RKO (cell line): ENCODE data around the gene AGBL4.

Experiments
- DNase-seq: peaks from one replicate; pipeline ENCODE4 v3.0.0-alpha.2; 2016; ENCODE audit warnings: low spot score

AGBL4 gene

DNA sequence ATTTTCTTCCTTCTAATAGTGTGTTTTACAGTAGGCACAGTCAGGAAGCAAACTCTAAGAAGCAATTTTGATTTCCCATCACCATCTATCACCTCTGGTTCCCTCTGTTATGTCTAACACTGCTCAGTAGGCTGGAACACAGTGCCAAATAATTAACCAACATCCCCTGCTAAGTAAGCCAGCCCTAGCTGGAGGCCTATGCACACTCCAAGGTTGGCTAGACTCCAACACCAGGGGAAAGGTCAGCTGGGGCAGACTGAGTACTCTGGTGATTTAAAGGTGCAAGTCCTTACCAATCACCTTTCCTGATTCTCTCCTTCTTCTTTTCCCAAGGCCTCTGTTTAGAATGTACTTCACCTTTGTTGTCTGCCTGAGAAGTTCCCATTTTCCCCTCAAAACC is 1200.6 kb downstream of the AGBL4 start:
- no peak for DNase-seq

DNA sequence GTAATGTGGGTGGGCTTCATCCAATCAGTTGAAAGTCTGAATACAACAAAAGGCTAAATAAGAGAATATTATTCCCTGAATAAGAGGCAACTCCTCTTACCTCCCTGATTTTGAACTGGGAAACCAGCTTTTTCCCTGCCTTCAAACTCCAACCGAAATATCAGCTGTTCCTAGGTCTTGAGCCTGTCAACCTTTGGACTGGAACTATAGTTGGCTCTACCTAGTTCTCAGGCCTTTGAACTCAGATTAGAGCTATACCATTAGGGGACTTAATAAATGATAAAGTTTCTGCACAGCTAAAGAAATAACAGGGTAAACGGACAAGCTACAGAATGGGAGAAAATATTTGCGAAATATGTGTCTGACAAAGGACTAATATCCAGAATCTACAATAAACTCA is 1203.3 kb downstream of the AGBL4 start:
- no peak for DNase-seq

DNA sequence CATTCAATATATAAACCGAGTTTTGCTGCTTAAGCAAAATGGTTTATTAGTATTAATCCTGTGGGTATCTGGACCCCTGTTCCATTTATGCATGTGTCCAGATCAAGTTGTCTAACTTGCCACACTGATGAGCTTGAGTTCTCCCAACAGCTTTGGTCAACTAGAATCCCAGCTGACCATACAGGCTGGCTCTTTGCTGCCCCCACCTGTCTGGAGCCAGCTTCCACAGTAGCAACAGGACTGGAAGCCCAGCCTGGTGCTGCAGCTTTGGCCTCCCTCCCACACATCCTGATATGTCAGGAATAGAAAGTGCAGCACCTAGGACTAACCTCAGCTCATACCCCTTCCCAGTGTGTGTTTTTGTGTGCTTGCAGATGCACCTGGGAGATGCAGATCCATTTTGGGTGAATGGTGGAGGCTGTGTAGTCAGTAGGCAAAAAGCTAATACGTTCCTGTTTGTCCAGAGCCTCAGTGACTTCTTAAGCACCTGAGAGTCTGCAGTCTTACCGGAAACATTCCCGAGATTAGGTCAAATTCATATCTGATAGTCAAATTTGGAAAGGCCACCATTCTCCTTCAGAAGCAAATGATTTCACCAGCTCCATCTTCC is 1206.1 kb downstream of the AGBL4 start:
- DNase-seq: peak; percentile 56

DNA sequence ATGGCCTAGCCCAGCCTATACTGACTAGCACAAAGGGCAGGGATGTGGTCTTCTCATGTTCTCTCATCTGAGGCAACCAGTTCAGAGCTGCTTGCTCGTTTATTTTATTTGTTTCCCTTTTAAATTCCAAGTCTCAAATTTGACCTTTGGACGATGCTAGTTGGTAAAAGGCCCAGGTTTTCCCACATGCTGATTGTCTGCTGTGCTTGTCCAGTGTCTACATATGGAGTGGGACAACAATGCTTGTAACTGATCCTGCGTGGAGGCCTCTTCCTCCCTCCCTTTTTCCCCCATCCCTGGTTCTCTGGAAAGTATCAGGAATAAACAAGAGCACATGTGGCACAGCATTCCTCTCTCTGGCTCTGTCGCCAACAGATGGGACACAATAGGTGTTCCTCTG is 1213.0 kb downstream of the AGBL4 start:
- no peak for DNase-seq

DNA sequence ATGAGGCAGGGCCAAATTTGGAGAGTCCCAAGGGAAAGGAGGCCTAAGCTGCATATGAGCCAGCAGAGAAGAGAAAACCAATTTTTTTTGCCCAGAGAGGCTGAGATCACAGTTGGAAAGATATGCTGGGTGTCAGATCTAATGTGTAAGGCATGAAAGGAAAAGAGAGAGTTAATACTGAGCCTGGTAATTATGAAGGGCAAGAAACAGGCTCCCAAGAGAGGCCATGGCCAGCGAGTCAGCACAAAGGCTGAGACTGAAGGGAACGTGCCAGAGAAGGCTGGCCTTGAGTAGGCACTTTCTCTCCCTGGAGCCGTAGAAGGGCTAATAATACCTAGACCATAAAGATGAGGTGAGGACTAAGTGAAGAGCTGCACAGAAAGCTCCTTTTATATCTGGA is 1215.3 kb downstream of the AGBL4 start:
- DNase-seq: no peak

DNA sequence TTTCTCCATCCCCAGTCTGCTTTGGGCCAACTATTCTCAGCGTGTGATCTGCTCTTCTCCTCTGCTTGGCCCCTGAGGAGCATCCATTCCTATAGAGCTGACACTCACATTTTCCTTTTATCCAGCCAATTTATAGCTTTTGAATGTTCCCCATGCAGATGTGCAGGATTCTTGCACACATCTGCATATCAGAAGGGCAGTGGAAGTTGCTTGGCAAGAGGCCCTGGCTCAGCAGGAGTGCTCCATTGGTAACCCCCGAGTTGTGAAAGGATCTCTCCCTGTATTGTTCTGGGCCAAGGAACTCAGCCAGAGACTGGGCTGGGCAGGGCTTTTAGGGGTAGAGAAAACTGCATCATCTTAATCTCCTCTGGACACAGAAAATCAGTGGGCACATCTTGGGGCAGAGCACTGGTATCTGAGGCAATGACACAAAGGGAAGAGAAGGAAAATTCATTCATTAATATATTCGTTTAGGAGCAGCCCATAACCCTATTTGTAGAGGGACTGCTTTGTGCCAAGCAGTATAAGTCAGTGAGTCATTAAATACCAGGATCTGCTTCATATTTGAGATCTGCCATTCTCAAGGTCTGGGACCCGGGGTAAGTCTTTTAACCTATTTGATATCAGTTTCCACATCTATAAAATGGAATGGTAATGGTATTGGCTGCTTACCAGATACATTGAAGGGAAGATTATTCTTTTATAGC is 1216.0 kb downstream of the AGBL4 start:
- no peak for DNase-seq

DNA sequence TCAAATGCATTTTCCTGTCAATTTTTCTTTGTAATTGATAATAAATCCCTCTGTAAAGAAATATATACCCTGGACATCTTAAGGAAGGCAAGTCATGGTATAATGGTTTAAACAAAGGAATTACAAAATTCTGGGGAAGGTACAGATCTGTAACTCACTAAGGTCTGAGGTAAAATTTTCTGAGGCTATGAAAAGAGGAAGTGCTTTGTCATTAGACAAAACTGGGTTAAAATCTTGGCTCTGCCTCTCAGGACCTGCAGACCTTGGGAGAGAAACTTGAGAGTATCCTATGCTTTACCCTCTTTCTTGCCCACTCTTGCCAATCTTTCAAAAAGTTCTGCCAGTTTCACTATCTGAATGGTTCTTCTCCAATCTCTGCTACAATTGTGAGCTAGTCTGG is 1220.3 kb downstream of the AGBL4 start:
- DNase-seq: no peak

DNA sequence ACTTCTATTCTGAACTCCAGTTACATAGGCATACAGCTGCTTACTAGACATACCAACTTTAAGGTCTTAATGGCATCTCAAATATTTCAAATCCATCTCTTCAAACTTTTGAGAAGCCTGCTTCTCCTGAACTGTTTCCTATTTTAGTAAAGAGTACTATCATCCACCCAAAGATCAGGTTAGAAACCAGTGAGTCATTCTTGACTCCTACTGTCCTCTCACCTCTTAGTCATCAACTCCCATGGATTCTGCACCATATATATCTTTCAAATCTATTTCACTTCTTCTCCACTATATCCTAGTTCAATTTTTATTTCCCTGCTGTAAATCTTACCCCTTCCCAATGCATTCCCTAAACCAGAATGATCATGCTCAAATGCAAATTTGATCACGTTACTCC is 1228.9 kb downstream of the AGBL4 start:
- DNase-seq: peak; percentile 60

DNA sequence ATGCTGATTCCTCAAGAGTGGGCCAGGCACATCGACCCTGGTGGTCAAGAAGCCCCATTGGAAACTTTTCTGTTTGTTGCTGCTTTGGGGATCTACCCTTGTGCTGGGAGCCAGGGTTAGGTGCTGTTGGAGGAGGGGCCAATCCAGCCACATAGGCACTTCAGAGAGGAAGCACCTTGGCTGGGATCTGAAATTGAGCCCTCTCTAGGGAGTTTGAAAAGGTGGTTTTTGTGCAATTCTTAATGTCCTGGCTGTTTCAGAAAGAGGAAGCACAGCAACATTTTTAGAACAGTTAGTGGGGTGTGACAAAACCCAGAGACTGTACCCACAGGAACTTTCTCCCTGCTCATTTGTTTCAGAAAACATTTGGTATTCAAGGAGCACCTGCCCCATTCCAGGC is 1229.9 kb downstream of the AGBL4 start:
- no peak for DNase-seq

DNA sequence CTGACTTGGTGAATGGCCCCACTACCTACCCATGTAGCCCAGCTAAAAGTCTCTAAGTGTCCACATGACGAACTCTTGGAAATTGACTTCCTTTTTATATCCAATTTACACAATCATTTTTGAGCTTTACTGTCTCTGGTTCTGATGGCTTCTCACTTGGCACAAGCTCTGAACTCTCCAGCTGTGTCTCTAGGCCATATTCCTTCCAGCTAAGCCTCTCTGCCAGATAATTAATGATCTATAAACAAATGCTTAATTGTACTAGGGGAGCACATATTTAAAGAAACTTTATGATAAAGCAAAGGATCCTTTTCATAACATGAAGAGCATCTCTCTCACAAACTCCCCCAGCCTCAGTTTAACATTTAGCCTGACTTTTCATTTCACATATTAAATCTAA is 1230.8 kb downstream of the AGBL4 start:
- no peak for DNase-seq

DNA sequence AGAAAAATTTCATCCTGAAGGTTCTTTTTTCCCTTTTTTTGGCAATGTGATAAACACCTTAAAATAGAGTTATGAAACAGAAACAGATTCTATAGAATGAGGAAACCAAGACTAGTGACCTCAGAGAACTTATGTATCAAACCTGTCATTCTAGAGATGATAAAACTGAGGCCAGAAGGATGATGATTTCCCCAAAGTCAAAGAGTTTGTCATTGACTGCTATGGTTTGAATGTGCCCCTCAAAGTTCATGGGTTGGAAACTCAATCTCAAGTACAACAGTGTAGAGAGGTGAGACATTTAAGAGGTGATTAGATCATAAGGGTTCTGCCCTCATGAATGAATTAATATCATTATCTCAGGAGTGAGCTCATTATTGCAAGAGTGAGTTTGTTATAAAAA is 1233.4 kb downstream of the AGBL4 start:
- no peak for DNase-seq

DNA sequence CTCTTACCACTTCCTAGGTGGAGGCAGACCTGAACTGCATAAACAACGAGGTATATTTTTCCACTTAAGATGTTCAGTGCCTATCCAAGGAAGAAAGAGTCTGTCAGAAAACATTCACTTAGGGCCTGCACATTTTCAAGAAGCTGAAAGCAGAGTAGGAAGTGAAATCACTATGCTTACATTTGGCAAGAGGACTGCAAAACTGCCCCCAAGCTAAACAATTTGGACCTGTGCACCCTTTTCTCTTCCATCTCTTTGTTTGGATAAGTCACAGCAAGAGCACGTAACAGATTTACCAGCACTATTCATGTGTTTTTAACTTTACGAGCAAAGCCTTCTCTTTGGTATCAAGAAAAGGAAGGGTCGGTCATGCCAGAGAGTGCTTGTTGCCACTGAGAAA is 1233.9 kb downstream of the AGBL4 start:
- no peak for DNase-seq

DNA sequence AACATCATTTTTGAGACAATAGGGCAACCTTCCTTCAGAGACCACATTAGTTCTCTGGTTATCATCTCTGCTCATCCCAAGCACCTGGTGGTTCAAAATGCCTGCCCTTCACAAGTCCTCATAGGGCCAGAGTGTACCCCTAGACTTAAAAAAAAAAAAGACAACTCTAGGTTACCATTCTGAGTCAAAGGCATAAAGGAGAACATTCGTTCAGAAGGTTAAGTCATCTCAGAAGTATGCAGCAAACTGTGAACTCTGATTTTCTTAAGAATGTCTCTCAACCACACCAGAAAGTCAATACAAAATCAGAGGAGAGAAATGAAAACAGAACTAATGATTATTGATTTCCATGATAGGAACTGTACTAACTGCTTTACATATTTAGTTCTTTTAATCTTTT is 1237.9 kb downstream of the AGBL4 start:
- DNase-seq: no peak

DNA sequence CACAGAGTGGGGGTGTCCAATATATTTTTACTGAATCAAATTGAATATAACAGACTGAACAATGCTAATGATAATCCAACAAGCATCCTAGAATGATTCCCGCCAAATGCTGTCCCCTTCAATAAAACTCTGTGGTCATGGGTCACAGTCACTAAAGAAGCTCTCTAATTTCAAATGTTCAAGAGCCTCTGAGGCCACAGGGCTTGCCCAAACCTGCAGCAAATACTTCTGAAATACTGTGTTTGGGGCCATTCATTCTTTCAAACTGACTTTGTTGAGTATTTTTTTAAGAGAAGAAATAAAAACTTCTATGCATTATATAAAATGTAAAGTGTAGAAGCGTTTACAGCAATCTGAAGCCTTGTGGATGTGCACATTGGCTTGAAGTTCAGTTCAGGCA is 1239.5 kb downstream of the AGBL4 start:
- no peak for DNase-seq

DNA sequence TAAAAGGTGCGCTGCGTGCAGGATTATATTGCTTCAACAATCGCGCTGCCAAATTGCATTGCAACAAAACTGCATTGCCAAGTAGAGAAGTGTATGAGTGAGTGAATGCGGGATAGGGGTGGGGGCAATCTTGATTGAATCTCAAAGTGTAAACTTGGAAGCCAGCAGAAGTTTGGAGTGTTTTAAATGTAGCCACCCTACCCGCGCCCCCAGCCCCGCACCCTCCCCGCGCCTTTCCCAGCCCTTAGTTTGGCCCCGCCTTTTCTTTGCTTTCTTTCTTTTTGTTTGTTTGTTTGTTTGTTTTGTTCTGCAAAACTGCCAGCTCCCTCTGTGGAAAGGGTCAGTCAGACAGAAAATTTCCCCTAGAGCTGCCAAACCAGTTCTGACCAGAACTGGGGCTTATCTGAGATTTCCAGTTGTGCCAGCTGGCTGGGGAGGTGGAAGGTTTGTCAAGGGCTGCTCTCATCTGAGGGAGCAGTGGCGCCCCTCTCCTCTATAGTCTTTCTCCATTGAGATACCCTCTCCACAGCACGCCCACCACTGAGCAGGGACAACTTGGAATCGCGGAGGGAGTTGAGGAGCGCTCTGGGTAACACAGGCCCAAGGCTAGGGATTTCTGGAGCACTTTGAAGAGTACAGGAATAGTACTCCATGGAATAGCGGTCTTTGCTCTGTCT is 1246.4 kb downstream of the AGBL4 start:
- DNase-seq: no peak

DNA sequence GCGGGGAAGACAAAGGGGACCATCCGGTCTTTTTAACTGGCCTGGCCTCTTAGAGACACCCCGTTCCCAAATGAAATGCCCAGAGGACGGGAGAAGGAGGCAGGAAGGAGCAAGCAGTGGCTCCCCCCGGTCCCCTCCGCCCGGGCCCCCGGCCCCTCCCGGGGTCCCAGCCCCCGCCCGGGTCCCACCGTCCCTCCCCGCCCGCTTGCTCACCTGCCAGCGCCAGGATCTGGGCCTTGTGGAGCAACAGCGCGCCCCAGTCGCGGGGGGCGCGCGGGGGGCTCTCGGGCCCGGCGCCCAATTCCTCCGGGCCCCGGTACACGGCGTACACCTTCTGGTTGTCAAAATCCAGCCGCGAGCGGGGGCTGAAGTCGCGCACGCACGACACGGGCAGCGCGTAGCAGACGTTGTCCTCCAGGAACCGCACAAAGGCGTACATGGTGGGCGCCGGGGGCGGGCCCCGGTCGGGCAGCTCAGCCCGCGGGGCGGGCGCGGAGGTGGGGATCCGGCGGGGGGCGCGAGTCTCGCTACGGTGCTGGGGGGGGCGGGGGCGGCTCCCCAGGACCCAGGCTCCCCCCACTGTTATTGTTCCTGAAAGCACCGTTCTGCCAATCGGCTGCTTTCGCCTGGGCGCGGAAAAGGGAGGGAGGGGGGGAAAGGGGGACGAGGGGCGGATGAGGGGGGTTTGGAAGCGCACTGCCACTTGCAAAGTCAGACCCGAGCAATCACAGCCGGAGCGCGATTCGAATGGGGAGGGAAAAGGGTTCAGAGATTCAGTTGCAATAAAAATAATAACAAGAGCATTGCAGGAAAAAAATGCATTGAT is 1247.1 kb downstream of the AGBL4 start, which contains the start of gene BEND5:
Gene BEND5, minus strand, starts transcription at position 499 of the 826 bp plus-strand sequence. Its CDS starts 60 bp downstream, at position 439.
- DNase-seq: no peak

DNA sequence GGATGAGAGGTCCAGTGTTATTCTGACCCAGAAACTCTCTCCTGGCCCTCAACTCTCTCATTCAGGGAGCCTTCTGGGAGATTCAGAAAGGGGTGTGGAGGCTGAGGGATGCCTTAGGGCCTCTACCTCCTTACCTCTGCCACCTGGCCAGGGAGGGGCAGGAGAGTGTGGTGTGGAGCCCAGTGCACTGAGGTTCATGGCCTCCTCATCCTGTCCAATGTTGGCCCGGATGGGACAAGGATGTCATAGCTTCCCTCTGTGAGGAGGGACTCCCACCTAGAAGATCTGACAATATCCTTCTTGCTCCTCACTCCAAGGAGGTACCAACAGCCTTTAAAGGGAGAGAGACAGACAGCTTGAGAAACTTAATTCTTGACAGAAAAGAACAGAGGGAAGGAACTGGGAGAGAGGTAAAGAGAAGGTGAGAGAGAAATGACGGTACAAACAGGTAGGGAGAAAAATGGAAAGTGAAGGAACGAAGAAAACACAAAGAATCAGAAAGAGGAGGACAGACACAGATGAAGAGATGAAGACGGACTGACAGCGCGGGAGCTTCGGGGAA is 1247.8 kb downstream of the AGBL4 start:
- no peak for DNase-seq

DNA sequence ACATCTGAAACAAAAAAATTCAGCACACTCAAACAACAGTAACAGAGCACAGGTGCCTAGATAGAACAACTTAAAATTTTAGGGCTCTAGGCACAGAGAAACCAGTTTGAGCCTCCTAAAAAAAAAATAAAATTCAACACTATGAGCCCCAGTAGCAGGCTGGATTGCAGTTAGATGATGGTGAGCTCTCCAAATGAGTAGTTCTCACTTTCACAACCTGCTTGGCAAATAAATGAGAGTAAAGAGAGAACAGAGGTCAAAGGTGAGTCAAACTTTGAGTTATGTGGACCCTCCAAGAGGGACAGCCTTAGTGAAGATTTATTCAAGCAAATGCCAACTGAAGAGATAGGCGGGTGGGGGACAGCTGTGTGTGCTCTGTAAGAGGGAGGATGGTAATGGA is 1250.6 kb downstream of the AGBL4 start:
- no peak for DNase-seq

DNA sequence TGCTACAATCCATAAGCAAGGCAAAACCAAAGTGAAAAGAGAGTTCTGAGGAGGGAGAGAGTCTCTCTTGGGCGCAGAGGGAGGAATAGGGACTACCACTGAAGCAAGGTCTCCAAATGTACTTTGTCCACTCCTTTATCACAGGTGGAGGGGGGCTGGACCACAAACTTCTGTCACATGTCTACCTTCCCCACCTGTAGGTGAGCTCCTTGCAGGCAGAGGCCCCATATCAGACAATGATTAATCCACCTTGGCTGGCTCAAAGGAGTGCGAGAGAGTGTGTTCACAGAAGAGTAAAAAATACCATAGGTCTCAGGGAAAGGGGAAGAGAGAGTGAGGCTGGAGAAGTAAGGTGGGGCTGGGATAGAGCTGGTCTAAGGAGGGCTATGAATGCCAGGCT is 1251.5 kb downstream of the AGBL4 start:
- DNase-seq: no peak

DNA sequence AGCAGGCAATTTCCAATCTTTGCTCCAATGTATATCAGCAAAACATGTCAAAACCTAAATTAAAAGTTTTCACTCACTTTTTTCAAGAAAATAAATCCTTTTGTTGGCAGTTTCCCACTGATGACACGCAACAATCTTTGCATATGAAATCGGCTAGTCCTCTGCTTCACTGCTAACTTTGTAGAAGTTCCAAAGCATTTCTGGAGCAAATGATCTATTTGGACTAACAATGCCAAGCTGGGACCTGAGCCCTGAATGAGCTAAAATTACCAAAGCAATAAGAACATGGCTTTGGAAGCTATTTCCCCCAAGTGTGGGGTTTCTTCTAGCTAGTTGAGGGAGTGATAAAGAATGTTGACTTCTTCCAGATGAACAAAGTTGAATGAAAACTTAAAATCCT is 1252.2 kb downstream of the AGBL4 start:
- no peak for DNase-seq

DNA sequence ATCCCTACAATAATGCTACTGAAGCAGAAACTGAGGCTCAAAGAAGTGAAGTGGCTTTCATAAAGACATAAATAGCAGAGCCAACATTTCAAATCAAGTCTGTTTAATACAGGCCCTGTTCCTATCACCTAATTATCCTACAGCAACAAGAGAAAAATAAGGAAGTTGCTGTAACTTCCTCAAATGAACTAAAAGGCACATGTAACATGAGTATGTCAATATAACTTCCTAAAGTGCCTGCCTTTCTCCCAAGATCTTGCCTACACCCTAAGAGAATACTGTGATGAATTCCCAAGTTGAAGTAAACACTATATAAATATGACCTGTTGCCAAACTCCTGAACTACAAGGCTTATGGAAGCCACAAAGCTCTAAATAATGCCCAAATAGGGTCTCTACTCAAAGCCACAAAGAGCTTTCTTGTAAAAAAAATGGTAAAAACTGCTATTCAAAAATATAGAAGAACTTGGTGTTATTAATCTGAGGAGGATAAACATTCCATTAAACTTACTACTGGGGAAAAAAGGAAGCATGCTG is 1255.7 kb downstream of the AGBL4 start:
- DNase-seq: no peak

DNA sequence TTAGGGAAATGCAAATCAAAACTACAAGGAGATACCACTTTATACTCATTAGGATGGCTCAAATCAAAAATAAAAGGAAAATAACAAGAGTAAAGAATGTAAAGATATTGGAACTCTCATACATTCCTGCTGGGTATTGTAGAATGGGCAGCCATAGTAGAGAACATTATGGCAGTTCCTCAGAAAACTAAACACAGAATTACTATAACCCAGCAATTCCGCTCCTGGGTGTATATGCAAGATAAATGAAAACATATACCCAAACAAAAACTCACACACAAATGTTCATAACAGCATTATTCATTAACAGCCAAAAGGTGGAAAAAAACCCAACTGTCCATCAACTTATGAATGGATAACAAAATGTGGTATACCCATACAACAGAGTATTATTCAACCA is 1258.4 kb downstream of the AGBL4 start:
- DNase-seq: no peak
